Testis (tissue), 3 donors: ENCODE data around the gene CAPN5. TPM values are rescaled to one million over a fixed set of nuclear protein-coding genes. Genes with fewer than 3 reads are reported as not detected.

ENCODE experiments used
- DNase-seq: peaks from one replicate; pipeline ENCODE4 v3.0.0-alpha.2; 2019
- H3K27ac ChIP-seq, 2 donors: fragments of 200-600 bp; sonication (generic); one replicate each; pipeline ENCODE4 v1.5.1; 2019
- H3K27me3 ChIP-seq: fragments of 200-600 bp; sonication (generic); one replicate; pipeline ENCODE4 v1.5.1; 2019
- H3K36me3 ChIP-seq: fragments of 200-600 bp; sonication (generic); one replicate; pipeline ENCODE4 v1.5.1; 2017; ENCODE audit warnings: low read depth; ENCODE audit errors: missing control alignments
- H3K4me1 ChIP-seq: fragments of 200-600 bp; sonication (generic); one replicate; pipeline ENCODE4 v1.5.1; 2019
- H3K4me3 ChIP-seq, 2 donors: fragments of 200-600 bp; sonication (generic); one replicate each; pipeline ENCODE4 v1.5.1; 2017 to 2019
- H3K9me3 ChIP-seq: fragments of 200-600 bp; sonication (generic); one replicate; pipeline ENCODE4 v1.5.1; 2017
- CTCF ChIP-seq, 3 experiments: fragments of 450-650 bp in 2 of 3; fragments of 200-600 bp in 1 of 3; sonication (generic) in 1 of 3; IDR thresholded peaks; one replicate each; pipeline ENCODE4 v1.5.1; 2016 to 2019; ENCODE audit warnings: antibody characterized with exemption in 3 of 3, mild to moderate bottlenecking in 2 of 3, moderate library complexity in 1 of 3
- POLR2A ChIP-seq: fragments of 450-650 bp; IDR thresholded peaks from one replicate; pipeline ENCODE4 v1.6.1; 2017; ENCODE audit warnings: antibody characterized with exemption, mild to moderate bottlenecking, moderate library complexity
- WGBS, 2 donors: methylation state at CpG; one replicate each; pipeline ENCODE4 v1.1.5; 2018; 5-methylcytosine and 5-hydroxymethylcytosine counted together
- intact Hi-C: fragments of 100-400 bp; cut with DNase I; formaldehyde crosslinking; loops from one replicate; pipeline ENCODE4 v1.15.1; 2023; ENCODE audit warnings: low total_unique reads
- polyA plus RNA-seq: library from polyadenylated mRNA; stranded (reverse); fragments of 350-450 nt; fragmentation: Illumina TruSeq; extraction: RNeasy Lipid Tissue Mini Kit (QIAGEN cat#74804); gene quantifications from one replicate; pipeline ENCODE4 v1.2.3, GENCODE V29; 2014; ENCODE audit warnings: low read depth, low replicate concordance; ENCODE audit not compliant: insufficient read depth
- total RNA-seq, 2 donors: library from RNA; depleted of rRNA; stranded (reverse); fragments of >200 nt; gene quantifications; one replicate each; pipeline ENCODE4 v1.2.3, GENCODE V29; 2016

The CAPN5 gene
- total and polyA plus RNA-seq, 3 donors from 2014 or later: 62.3 to 116 (median 102) TPM

GRCh38 chr11:77130763-77131513 is 64.2 kb downstream of the CAPN5 start:
- peak overlapping the region; percentile 67 to 75 for H3K27ac ChIP-seq
- H3K4me1 ChIP-seq: peaks cover 60% of the 10 kb centered on the region
- DNase-seq: peak; percentile 94
- 34% methylated on average over 9 of the region's 9 CpGs; no CpG with 5 or more reads in 1 of the 2 donors for WGBS, 2 donors
- no peaks in the 10 kb centered on the region for H3K9me3 ChIP-seq
- H3K36me3 ChIP-seq: no peaks in the 10 kb centered on the region
- TF ChIP-seq CTCF (IDR thresholded peaks at IDR 0.05) (no peak), POLR2A (no peak)
- intact Hi-C loops: no loop called here
- H3K4me3 ChIP-seq: no peak overlapping the region
- H3K27me3 ChIP-seq: no peaks in the 10 kb centered on the region

- Histone ChIP-seq H3K27ac (peak overlapping the region; percentile 51 to 75), H3K4me1 (peaks cover 60% of the 10 kb centered on the region), H3K4me3 (no peak overlapping the region), H3K36me3 (no peaks in the 10 kb centered on the region), H3K27me3 (no peaks in the 10 kb centered on the region), H3K9me3 (no peaks in the 10 kb centered on the region)
- peak; percentile 45 for DNase-seq
- TF ChIP-seq POLR2A: no peak
- TF ChIP-seq CTCF (IDR thresholded peaks at IDR 0.05): no peak
- WGBS, 2 donors: 27 to 31% methylated on average over 5 to 6 of the region's 6 CpGs
- intact Hi-C loops: no loop called here
Observed at GRCh38 chr11:77131560-77131959, 64.8 kb downstream of the CAPN5 start.

GRCh38 chr11:77135069-77135468 is 68.3 kb downstream of the CAPN5 start:
- peaks cover 73% of the 10 kb centered on the region for H3K4me1 ChIP-seq
- no peaks in the 10 kb centered on the region for H3K27me3 ChIP-seq
- H3K9me3 ChIP-seq: no peaks in the 10 kb centered on the region
- no peaks in the 10 kb centered on the region for H3K36me3 ChIP-seq
- DNase-seq: no peak
- H3K27ac ChIP-seq: peak overlapping the region in 1 of 2 donors; percentile 10
- TF ChIP-seq CTCF (IDR thresholded peaks at IDR 0.05) (no peak), POLR2A (no peak)
- intact Hi-C loops: no loop called here
- 31 to 70% methylated on average over 1 to 2 of the region's 2 CpGs for WGBS, 2 donors
- no peak overlapping the region for H3K4me3 ChIP-seq

- 83% methylated on average over 8 of the region's 8 CpGs for WGBS, 2 donors
Observed at GRCh38 chr11:77136074-77136473, 69.3 kb downstream of the CAPN5 start.

More at GRCh38 chr11:77136074-77136473, 69.3 kb downstream of the CAPN5 start:
- H3K27ac ChIP-seq: no peak overlapping the region
- H3K27me3 ChIP-seq: no peaks in the 10 kb centered on the region
- no peak overlapping the region for H3K4me3 ChIP-seq
- peaks cover 73% of the 10 kb centered on the region for H3K4me1 ChIP-seq
- no peak for DNase-seq
- TF ChIP-seq POLR2A (no peak), CTCF (IDR thresholded peaks at IDR 0.05) (no peak)
- intact Hi-C loops: no loop called here
- no peaks in the 10 kb centered on the region for H3K36me3 ChIP-seq
- no peaks in the 10 kb centered on the region for H3K9me3 ChIP-seq
